GM19351 (cell line): Measurements from ENCODE around the gene ARMC6.
"Not testable (repeated sequence)": the region's sequence is repeated elsewhere in the genome, so short reads cannot be mapped to it uniquely, and the experiment has no call there.

Source experiments
- ATAC-seq: cut with Tn5 transposase; IDR thresholded peaks from one replicate; pipeline ENCODE4 v1.9.1; 2021; ENCODE audit warnings: mild to moderate bottlenecking, moderate library complexity; ENCODE audit not compliant: unreplicated experiment

ARMC6 gene

DNA sequence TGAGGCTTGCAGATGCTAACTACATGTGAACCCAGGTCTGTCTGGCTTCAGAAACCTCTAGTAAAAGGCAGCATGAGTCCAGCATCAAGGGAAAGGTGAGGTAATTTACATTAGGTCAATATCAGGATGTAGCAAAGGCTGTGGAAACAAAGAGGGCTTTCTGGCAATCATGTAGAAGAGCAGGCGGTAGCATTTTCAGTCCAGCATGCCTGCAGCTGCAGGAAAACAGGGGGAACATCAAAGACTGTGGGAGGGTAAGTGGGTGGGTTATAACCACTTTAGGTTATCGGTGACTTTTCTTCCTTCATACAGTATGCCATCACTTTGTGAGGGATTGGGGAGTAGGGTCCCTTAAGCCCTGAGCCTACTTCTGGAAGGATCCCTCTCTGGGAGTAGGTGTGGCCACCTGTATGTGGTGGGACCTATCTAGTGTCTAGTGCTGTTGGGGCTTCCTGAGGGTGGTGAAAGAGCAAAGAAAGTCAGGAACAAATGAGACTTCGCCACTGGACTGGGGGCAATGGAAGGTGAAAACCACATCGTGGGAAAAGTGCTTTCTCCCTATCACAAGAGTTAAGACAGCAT lies 10.9 kb upstream of the ARMC6 start:
- ATAC-seq = no peak

DNA sequence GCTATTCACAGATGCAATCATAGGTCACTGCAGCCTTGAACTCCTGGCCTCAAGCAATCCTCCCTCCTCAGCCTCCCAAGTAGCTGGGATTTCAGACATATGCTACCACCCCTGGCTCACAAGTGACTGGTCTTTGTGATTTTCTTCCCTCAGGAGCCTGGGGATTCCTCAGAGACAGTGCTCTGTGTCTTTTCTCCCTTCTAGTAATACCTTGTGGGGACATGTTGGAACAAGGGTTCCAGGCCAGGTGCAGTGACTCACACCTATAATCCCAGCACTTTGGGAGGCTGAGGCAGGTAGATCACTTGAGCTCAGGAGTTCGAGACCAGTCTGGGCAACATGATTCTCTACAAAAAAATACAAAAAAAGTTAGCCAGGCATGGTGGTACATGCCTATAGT lies 10.0 kb upstream of the ARMC6 start:
- ATAC-seq = not testable (repeated sequence)

DNA sequence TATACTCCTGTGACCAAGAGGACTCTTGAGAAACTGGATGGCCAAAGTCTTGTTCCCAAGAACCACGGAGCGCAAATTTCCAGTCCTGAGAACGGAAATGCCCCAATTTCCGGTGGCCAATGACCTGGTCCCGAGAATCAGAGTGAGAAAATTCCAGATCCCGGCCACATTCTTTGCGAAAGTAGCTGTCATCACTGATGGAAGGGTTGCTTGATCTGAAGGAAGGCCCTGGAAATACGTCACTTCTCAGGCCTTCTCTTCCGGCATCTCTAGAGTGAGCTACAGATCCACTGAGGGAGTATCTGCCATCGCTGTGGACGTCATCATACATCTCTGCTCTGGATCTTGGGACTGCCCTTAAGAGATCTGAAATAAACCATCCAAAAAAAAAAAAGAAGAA lies 7.5 kb upstream of the ARMC6 start:
- ATAC-seq = no peak

DNA sequence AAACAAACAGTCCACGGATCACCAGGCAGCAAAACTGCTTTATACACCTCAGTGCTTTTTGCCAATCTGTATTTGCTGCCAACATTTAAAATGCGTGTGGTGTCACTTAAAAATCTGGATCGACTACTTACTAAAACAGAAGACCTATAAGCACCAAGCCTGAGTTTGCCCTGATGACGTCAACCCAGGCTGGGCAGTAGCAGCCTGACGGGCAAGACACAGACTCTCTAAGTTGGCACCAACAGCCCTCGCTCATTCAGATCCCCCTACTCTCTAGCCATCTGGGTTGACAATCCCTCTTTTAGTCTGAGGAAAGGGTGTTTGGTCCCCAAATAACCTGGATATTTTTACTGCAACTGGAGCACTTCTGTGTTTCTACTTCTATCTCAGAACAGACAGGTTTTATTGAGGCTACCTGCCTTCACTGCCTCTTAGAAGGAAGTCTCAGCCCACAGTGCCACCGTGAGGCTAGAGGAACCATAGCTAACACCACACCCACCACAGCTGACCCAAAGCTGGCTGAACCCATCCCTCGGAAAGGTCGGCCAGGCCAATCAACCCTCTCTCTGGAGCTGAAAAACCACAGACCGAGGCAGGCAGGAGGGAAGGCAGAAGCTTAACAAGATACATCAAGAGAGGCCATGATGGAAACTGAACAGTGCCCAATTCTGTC lies 7.0 kb upstream of the ARMC6 start:
- ATAC-seq = no peak

DNA sequence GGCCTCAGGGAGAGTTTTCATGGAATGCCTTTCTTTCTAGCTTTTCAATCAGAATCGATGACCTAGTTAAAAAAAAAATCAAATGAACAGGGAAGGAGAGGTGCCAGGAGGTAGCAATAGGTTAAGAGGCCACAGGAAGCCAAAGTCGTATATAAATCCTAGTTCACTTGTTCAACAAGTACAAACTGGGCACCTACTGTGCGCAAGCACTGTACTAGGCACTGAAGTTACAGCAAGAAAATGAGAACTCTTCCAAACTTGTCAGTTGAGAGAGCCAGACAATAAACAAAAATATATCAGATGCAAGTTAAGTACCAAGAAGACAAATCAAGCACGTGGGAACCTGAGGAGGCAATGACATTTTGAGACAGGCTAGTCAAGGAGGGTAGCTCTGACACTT lies 6.2 kb upstream of the ARMC6 start:
- ATAC-seq = no peak

DNA sequence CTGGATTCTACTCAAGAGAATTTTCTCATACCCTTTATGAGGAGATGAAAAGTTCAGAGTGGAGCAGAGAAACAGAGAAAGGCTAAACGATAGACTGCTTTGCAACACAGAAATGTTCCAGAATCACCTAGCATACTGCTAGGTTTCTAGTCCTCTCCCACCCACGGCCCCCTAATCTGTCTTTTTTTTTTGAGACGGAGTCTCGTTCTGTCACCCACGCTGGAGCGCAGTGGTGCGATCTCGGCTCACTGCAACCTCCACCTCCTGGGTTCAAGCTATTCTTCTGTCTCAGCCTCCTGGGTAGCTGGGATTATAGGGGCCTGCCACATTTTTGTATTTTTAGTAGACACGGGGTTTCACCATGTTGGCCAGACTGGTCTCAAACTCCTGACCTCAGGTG lies 4.9 kb upstream of the ARMC6 start:
- no peak for ATAC-seq

DNA sequence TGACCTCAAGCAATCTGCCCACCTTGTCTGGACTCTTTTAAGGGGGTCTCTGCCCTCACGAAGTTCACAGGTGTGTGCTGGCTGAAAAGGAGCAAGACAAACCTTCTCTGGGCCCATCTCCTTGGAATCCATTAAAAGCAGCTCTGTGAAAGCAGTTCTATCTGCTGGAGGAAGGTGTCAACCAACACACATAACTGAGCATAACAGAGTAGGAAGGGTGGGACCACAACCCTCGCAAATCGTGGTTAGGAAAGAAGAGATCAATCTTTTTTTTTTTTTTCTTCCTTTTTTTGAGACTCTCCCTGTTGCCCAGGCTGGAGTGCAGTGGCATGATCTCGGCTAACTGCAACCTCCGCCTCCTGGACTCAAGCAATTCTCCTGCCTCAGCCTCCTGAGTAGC lies 1.5 kb upstream of the ARMC6 start:
- ATAC-seq = no peak

DNA sequence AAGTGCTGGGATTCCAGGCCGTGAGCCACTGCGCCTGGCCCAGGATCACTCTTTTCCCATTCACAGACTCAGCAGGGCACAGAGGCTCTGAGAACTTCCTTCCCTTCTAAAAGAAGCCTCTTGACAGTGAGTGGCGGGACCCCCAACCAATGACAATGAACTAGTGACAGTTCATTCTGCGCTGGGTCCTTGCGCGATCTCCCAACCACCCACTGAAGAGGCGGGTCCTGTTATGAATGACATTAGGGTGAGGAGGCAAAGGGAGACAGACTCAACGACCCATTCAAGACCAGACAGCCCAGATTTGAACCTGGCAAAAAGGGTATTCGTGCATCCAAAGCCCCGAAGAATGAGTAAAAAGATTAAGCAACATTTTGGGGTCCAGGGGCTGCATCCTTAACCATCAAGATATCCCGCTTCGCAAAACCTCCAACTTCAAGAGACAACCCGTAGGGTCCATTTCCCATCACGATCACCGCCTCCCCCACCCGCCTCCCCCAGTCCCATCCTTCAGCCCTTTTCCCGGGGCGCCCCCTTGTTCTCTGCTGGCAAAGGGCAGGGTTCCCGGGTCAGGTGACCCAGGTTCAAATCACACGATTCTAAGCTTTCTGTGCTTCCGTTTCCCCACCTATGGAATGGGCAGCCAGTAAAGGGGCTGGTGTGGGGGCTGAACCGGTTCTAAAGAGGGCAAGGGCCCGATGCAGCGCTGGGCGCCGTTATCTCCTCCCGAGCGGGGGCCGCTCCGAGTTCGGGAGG lies 805 bp upstream of the ARMC6 start:
- ATAC-seq = peak; percentile 5

DNA sequence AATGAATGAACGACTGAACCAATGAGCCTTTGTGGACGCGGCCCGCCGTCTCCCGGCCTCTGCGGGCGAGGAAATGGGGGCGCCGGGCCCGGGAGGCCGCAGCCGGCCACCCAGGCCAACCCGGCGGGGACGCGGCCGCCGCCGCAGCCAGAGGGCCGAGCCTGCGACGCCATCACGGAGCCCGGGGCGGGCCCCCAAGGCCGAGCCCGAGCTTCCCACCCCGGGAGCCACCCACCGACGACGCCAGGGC lies 302 bp upstream of the ARMC6 start:
- peak; percentile 6 for ATAC-seq

DNA sequence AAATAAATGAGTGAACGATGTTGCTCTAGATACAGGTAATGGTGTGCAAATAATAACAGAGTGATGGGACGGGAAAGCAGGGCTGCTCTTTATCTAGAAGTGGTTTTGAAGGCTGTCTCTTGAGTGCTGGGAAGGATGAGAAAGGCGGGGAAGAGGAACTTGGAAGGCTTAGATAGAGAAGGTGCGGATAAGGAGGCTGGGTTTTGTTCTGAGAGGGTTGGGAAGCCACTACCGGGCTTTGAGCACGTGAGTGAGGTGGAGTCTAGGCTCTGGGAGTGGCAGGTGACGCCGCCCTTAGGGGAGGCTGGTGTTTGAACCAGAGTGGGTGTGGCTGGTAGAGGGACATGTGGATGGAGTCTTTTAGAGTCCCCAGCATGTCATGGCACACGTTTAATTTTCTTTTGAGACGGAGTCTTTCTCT lies 811 bp downstream of the ARMC6 start:
- peak; percentile 54 for ATAC-seq

DNA sequence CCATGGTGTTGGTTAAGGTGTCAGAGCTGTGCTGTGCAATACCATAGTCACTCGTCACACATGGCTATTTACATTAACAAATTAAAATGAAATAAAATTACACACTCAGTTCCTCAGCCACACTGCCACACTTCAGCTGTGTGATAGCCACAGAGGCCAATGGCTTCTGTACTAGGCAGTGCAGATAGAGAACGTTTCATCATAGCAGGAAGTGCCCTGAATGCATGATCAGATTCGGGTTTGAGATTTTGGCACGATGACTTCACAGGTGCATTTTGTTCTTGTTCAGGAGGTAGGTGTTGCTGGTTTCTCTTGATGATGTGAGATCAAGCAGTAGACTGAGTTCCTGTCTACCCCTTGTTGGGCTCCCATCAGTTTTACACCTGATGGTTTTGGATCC lies 6.5 kb downstream of the ARMC6 start:
- ATAC-seq = no peak

DNA sequence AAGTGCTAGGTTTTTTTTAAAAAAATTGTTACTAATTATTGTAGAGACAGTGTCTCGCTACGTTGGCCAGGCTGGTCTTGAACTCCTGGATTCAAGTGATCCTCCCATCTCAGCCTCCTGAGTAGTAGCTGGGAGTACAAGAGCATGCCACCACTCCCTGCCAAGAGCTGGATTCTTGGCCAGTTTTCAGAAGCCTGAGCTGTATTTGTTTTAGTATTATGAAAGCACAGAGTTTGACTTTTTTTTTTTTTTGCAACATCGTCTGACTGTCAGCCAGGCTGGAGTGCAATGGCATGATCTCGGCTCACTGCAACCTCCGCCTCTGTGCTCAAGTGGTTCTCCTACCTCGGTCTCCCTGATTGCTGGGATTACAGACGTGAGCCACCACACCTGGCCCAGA lies 7.0 kb downstream of the ARMC6 start:
- no peak for ATAC-seq

DNA sequence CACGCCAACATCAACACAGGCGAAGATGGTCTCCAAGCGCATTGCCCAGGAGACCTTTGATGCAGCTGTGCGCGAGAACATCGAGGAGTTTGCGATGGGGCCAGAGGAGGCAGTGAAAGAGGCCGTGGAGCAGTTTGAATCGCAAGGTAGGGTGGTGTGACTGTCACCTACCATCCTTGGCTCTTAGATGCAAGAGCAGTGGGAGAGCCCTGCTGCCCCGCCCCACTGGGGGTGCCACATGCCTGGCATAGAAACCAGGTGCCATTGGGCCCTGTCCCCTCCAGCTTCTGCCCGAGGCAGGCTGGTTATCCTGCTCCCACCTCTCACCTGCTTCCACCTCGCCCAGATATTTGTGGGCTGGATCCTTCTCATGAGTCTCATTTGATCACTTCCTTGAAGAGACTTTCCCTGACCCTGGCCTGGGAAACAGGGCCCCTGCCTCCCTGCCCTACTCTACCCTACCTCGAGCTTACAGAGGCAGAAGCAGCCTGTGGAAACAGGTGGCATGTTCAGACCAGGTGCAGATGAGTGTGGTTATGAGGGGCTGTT lies 9.4 kb downstream of the ARMC6 start:
- no peak for ATAC-seq

DNA sequence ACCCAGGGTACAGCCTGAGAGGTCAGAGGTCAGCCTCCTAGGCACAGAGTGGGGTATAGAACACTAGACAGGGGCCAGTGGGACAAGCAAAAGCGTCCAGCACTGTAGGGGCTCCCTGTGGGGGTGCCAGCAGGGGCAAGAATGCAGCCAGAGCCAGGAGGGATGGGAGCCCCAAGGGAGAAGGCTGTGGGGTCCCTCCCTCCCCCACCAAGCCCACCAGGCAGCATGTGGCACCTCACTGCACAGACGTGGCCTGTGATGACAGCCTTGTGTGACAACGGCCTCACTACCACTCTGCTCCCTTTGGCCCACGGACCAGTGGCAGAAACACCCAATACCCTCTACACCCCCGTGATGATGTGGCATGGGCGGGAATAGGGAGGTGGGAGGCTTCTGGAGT lies 10.1 kb downstream of the ARMC6 start:
- ATAC-seq = no peak

DNA sequence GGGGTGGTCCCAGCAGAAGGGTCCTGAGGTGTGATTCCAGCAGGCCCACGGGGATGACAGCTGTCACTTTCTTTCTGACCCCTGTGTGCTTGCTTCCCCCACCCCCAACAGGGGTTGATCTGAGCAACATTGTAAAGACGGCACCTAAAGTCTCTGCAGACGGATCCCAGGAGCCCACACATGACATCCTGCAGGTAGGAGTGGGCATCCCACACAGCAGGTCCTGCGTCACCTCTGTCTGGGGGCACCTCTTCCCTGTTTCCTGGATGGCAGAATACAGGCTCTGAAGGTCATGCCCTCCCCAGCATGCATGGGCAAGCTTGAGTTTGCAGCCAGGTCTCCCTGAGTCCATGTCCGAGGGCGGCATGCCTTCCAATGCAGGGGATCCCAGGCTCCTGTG lies 10.5 kb downstream of the ARMC6 start:
- no peak for ATAC-seq

DNA sequence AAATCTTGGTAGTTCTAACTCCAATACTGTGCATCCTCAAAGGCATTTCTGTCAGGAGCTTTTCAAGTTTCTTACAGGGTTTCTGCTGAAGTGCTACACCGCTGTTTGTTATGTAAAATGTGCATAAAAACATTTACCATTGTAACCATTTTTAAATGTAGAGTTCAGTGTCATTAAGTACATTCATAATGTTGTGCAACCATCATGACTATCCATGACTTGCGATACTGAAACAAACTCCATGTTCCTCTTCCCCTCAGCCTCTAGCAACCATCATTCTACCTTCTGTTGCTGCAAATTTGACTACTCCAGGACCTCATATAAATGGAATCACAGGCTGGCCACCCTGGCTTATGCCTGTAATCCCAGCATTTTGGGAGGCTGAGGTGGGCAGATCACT lies 16.0 kb downstream of the ARMC6 start:
- ATAC-seq = no peak

DNA sequence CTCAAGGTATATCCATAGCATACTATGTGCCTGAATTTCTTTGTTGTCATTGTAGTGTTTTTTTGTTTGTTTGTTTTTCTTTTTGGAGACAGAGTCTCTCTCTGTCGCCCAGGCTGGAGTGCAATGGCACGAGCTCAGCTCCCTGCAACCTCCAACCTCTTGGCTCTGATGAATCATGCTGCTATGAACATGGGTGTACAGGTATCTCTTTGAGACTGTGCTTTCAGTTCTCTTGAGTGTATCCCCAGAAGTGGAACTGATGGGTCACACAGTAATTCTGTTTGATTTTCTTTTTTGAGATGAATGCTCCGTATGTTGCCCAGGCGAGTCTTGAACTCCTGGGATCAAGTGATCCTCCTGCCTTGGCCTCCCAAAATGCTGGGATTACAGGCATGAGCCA lies 16.7 kb downstream of the ARMC6 start:
- no peak for ATAC-seq

DNA sequence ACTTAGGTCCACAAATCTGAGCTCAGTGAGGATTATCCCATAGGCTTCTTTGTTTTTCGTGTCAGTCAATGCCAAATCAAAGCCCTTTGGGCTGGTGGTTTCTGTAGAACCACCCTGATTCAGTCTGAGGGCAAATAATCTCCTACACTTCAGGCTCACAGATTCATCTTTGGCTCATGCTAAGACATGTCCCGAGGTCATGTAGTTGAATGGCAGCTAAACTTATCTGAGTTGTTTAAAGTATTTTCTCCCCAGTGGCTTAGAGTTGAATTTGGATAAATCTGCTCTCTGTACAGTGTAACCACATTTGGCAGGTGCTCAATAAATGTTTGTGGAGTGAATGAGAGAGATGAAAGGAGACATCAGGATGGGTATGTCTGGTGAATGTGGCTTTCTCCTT lies 17.3 kb downstream of the ARMC6 start:
- ATAC-seq = no peak

DNA sequence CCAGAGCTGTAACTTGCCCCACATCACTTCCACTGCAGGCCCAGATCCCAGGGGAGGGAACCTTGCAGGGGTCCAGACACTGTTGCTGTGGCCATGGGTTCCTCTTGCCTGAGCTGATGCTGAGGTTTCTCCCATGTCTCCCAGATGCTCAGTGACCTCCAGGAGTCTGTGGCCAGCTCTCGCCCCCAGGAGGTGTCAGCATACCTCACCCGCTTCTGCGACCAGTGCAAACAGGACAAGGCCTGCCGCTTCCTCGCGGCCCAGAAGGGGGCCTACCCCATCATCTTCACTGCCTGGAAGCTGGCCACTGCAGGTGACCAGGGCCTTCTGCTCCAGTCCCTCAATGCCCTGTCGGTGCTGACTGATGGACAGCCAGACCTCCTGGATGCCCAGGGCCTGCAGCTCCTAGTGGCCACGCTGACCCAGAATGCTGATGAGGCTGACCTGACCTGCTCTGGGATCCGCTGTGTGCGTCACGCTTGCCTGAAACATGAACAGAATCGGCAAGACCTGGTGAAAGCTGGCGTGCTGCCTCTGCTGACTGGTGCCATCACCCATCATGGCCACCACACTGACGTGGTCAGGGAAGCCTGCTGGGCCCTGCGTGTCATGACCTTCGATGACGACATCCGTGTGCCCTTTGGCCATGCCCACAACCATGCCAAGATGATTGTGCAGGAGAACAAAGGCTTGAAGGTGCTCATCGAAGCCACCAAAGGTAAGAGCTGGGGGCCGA lies 18.2 kb downstream of the ARMC6 start:
- ATAC-seq = no peak

DNA sequence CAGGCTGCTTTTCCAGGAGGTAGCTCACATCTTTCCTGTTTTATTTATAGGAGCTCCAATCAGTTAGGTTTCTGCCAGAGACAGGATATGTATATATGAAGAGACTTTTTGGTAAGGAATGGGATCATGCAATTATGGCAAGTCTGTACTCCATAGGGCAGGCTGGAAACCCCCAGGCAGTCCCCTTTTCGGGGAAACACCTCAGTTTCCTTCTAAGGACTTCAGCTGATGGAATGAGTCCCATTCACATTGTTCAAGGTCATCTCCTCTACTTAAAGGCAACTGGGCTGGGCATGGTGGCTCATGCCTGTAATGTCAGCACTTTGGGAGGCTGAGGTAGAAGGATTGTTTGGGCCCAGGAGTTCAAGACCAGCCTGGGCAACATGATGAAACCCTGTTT lies 19.5 kb downstream of the ARMC6 start:
- ATAC-seq = no peak

DNA sequence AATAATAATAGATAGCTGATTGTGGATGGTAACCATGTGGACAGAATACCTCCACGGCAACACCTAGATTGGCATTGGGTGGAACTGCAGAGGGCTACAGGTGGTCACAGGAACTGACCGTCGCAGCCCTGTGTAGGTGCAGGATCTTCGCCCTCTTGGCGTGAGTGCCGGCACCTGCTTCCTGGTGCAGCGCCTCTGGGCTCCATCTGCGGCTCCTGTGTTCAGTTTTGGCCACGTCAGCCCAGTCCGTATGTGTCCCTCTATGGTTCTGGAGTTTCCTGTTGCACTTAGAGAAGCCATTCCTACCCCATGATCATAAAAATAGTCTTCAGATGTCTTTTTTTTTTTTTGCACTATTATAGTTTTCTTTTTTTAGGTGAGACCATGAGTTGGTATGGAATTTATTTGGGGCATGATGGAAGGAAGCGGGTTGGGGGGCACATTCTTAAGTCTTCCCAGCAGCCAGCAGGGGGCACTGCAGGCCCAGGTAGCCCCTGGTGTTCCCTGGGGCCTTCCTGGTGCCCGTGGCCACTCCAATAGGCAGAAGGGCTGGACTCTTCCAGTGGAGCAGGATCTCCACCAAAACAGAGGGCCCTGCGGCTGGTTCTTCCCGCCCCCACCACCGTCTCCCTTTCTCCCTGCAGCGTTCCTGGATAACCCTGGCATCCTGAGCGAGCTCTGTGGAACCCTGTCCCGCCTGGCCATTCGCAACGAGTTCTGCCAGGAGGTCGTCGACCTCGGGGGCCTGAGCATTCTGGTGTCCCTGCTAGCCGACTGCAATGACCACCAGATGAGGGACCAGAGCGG lies 20.3 kb downstream of the ARMC6 start:
- no peak for ATAC-seq
